GM19240 (cell line): ENCODE data around the gene KCNQ5.

ENCODE experiments used
- DNase-seq: peaks from one replicate; pipeline ENCODE4 v3.0.0; 2011; ENCODE audit warnings: low spot score; ENCODE audit not compliant: insufficient read length

Gene KCNQ5

DNA sequence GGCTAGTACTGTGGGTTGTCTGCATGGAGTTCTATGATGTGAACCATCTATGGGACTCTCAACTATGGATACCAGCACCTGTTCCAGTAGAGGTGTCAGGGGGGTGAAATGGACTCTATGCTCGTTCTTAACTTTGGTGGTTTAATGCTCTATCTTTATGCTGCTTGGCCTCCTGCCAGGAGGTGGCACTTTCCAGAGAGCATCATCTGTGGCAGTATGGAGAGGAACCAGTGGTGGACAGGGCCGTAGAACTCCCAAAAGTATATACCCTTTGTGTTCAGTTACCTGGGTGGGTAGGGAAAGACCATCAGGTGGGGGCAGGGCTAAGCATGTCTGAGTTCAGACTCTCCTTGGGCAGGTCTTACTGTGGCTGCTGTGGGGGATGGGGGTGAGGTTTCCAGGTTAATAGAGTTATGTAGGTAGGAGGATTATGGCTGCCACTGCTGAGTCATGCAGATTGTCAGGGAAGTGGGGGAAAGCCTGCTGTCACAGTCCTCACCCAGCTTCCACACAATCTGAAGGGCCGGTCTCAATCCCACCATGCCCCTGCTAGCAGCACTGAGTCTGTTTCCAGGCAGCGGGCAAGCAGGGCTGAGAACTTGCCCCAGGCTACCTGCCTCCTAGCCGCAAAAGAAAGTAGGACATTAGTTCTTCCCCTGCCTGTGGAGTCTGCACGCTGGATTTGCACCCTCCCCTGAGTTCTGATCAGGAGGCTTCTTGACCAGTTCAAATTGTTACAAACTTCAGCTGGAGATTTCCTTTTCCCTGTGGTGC is 284.0 kb downstream of the KCNQ5 start:
- no peak for DNase-seq

DNA sequence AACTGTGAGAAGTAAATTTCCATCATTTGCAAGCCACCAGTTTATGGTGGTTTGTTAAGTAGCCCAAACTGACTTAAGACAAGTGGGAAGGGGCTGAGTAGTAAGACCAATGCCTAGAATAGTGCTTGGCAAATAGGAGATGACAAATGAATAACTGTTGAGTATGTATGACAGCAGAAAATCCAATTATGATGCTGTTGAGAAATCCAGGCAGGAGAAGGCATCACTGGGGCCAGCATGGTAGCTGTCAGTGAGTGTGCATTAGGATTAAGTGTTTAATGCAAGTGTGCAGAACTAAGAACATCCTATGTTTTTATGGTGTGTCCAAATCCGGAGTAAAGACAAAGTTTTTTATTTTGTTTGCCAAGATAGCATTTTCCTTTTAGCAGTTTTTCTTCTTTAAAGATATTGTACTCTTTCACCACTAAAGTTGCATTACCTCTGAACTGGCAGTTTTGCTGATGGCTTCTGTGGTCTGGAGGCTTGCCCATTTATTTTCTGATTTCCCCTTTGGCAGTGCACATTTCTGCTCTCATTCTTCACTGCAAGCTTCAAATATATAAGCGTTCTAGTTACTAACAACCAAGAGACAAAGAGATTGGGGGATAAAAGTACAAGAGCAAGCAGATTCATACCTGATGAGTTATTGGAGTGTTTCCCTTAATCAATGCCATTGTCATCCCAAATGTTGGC is 289.7 kb downstream of the KCNQ5 start:
- DNase-seq, result no peak

- no peak for DNase-seq
These were observed 291.9 kb downstream of the KCNQ5 start for GRCh38 chr6:72913797-72914196.

GRCh38 chr6:72916298-72916697 is 294.4 kb downstream of the KCNQ5 start:
- DNase-seq, result no peak

GRCh38 chr6:72916906-72917305 is 295.0 kb downstream of the KCNQ5 start:
- no peak for DNase-seq

GRCh38 chr6:72922401-72922800 is 300.5 kb downstream of the KCNQ5 start:
- no peak for DNase-seq

DNA sequence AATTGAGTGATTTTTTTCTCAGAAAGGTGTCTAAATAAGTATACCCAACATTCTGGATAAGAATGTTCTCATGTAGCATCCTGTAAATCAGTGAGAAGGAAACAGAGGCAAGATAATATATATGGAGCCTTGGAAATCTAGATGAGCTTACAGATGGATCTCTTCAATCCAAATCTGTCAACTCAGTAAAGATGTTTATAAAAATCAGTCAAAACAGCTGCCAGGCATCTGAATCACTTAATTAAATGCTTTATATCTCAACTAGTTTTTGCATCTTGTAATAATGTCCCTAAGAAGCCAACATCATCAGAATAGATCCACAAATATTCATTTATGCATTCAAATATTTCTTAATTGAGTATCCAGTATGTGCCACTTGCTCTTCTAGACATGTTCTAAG is 303.3 kb downstream of the KCNQ5 start:
- DNase-seq, result no peak

GRCh38 chr6:72930556-72931132 is 308.8 kb downstream of the KCNQ5 start:
- DNase-seq, result no peak

GRCh38 chr6:72931325-72931887 is 309.5 kb downstream of the KCNQ5 start:
- no peak for DNase-seq

GRCh38 chr6:72933233-72933632 is 311.4 kb downstream of the KCNQ5 start:
- DNase-seq, result no peak

GRCh38 chr6:72936766-72937559 is 315.1 kb downstream of the KCNQ5 start:
- no peak for DNase-seq

- no peak for DNase-seq
These were observed 316.2 kb downstream of the KCNQ5 start for GRCh38 chr6:72938104-72938503.

GRCh38 chr6:72939004-72939403 is 317.1 kb downstream of the KCNQ5 start:
- no peak for DNase-seq

DNA sequence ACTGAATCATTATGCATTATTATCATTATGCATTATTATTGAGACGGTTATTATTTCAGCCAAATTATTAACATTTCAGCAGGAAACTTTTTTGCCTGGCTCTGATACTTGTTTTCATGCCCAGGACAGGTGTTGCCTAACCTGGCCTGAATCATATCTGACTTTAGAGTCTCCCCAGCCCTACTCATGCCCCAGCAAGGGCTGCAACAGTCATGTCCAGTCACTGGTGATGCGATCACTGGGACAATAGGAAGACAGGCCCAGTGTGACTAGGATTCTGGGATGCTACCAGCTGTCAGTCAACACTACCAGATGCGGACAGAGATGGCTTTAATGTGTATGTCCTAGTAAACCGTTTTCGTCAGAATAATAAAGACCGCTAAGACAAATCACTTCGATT is 318.4 kb downstream of the KCNQ5 start:
- no peak for DNase-seq

GRCh38 chr6:72941263-72941662 is 319.4 kb downstream of the KCNQ5 start:
- DNase-seq, result no peak

GRCh38 chr6:72941751-72942150 is 319.9 kb downstream of the KCNQ5 start:
- DNase-seq, result no peak

- no peak for DNase-seq
These were observed 321.8 kb downstream of the KCNQ5 start for GRCh38 chr6:72943699-72944098.

DNA sequence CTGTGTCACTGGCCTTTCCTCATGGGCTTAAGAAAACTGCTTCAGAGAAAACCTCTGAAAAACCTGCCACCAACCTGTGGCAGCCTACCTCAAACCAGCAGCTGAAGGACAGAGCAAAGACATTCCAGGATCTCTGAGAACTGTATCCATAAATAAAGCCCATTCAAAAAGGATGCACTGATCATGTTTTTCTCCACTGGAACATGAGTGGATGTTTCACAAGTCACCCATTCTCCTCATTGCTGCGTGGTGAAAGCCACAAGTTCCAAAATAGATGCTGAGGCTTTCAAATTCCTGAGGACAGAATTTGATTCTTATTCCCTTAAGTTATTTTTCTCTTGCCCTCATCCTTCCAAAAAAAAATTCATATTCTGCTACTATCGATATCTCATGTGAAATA is 322.8 kb downstream of the KCNQ5 start:
- no peak for DNase-seq

DNA sequence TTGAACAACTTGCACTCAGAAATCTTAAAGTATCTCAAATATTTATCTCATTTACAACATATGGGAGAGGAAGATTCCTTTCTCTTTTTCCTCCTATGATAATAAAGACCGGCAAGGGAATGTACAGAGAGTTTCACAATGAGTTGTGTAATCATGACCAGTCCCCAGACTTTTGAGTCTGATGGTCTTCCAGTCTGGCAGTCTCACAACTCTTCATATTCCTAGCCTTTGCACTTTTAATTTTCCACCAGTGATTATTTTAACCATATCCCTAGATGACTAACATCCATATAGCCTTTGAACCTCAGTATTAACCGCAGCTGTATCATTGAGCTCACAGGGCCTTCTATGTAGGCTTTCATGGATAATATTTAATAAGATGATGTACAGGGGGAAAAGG is 324.9 kb downstream of the KCNQ5 start:
- DNase-seq, result no peak

DNA sequence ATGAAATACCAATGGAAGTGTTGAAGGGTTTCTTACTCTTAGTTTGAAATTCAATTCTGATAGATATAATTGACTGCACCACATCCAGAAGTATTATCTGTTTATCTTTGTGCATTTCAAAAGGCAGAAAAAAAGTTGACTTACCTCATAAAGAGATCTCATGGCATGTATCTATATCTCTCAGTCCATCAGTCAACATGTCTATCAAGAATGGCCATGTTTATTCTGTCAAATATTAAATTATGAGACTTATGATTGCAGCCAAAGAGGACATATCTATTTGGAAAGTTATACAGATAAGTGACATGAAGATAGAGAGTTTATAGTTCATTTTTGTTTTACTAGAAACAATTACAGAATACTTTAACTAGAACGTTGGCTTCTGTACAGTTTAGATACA is 325.7 kb downstream of the KCNQ5 start:
- DNase-seq, result no peak

- no peak for DNase-seq
These were observed 326.3 kb downstream of the KCNQ5 start for GRCh38 chr6:72948153-72948552.
